Endometrial microvascular endothelial cells (primary cell): ENCODE data around the gene HAP1. TPM values are rescaled to one million over a fixed set of nuclear protein-coding genes. Genes with fewer than 3 reads are reported as not detected.
"Not testable (repeated sequence)": the region's sequence is repeated elsewhere in the genome, so short reads cannot be mapped to it uniquely, and the experiment has no call there.

Source experiments
- in situ Hi-C: cut with HindIII; loops from 2 replicates; pipeline ENCODE4 v1.10.0; 2017; ENCODE audit warnings: low sequenced_read_pairs, low pct_unique_long_range_greater_than_20kb; ENCODE audit errors: inconsistent ontology term
- total RNA-seq: library from RNA; depleted of rRNA; stranded (reverse); fragments of >200 nt; gene quantifications from one replicate; pipeline ENCODE4 v1.2.3, GENCODE V29; 2015; ENCODE audit errors: inconsistent ontology term

Gene HAP1
- total RNA-seq, 1 donor from 2014 or later = under 0.01 TPM

DNA sequence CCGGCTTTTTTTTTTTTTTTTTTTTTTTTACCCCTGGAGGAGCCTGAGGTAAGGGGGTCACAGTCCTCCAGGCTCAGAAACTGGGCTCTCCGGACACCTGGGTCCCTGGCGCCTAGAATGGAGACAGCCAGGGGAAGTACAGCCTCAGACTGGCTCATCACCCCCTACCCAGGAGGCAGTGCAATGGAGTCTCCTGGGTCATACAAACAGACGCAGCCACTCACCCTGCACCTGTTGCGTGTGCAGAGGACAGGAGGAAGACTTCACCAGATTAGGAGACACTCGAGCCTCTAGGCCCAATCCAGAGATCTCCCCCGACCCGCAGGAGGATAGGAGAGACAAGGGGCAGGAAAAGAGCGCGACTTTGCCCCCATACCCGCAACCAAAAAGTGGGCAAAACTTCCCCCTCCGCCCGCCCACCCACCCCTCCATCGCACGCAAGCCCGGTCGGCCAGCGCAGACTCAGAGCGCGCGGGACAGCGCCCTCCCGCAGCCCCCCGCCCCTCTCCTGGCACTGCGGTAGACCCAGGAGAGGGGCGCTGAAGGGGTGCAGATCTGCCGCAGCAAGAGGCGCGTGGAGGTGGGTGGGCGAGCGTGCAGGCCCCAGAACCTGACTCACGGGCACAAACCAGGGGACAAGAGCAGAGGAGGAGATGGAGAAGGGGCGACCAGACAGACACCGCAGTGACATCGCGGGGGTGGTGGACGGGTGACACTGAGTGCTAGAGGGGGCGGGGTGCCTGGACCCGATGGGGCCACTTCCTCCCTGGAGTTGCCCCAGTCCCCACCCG lies 900 bp downstream of the HAP1 start:
- in situ Hi-C loops = no loop called here

GRCh38 chr17:41731836-41732235 lies 2.6 kb downstream of the HAP1 start:
- in situ Hi-C loops = no loop called here

DNA sequence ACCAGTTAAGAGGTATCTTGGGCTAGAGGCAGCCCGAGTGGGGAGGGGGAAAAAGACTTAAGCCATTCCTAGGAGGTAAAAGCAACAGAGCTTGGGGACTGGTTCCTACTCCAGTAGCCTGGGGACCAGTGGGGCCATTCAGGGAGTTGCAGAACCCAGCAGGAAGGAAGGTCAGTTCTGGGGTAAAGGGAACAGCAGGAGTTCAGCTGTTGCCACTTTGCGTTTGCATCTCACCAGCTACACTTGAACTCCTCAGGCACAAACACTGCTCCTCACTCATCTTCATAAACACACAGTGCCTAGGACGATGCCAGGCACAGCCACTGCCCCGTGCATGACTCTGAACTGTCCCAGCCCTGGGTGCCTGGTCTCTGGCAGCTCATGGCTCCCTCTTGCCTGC lies 4.0 kb downstream of the HAP1 start:
- in situ Hi-C loops = no loop called here

- in situ Hi-C loops = loop anchor here (10.0 kb wide), 1 partner anchor 77 kb away; no protein-coding TSS in a partner anchor
These were observed 6.4 kb downstream of the HAP1 start for GRCh38 chr17:41728056-41728455.

GRCh38 chr17:41725134-41725533 lies 9.3 kb downstream of the HAP1 start:
- in situ Hi-C loops = loop anchor here (10.0 kb wide), 1 partner anchor 80 kb away; no protein-coding TSS in a partner anchor

GRCh38 chr17:41724476-41725050 lies 9.9 kb downstream of the HAP1 start:
- in situ Hi-C loops = loop anchor here (10.0 kb wide), 1 partner anchor 80 kb away; no protein-coding TSS in a partner anchor

- in situ Hi-C loops = loop anchor here (10.0 kb wide), 1 partner anchor 81 kb away; no protein-coding TSS in a partner anchor
These were observed 10.5 kb downstream of the HAP1 start for GRCh38 chr17:41723801-41724475.

- in situ Hi-C loops = loop anchor here (10.0 kb wide), 1 partner anchor 83 kb away; no protein-coding TSS in a partner anchor
These were observed 12.2 kb downstream of the HAP1 start for GRCh38 chr17:41722231-41722630.

- in situ Hi-C loops = no loop called here
These were observed 16.2 kb downstream of the HAP1 start for GRCh38 chr17:41718287-41718645.

GRCh38 chr17:41717408-41718286 lies 16.8 kb downstream of the HAP1 start:
- in situ Hi-C loops = no loop called here

DNA sequence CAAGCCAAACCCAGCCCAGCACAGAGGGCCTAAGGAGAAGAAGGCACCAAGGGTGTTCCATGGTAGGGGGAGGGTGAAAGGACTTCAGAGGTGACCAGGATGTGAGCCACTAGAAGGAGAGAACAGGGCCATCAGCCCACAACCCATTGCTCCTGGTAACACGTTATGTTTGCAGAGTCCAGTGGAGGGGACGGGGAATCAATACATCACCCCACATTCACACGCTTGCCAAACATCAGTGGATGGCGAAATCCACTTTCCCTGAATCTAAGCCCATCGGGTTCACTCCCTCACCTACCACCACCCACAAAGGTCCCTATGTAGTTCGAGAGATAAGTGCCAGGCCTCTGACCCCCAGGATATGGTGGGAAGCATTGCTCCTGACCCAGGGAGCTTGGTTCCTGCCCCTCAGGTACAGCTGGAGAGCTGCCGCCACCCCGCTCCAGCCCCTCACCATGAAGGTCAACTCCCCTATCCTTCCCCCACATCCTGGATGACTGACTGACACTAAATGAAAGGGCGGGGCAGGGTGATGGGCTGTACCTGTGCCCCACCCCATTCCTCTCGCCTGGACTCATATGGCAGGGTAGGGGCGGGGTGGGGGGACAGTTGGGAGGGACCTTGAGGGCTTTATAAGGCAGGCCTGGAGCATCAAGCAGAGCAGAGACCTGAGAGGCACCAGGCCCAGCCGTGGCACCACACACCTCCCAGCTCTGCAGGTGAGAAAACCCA lies 22.6 kb downstream of the HAP1 start, which contains the start of gene GAST:
GAST (plus strand) TSS at position 663 of the 732 bp plus-strand sequence. CDS start 3,106 bp downstream, outside the sequence.
- in situ Hi-C loops = no loop called here

DNA sequence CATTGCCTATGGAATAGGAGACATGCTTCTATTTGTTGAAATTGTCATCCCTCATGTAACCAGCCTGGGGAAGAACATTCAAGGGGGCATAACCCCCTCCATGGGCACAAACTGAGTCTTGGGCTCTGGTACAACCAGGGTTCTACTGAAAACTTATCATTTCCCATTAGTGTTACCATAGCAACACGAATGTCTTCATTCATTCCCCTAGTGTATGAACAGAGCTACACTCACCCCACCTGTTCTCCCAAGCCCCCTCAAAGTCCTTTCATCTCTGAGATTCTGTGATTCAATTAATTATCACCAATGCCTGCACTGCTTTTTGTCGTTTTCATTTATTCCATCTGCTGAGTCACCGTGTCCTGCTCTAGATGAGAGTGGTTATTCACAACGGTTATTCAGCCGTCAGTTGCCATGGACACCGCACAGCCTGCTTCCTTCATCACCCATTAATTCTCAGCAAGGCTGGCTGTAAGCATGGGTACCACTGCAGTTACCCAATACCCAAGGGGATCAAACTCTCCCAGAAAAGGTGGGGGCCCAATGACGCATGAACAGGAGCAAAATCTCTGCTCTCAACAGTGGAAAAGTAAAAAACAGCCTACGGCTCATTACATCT lies 23.9 kb downstream of the HAP1 start:
- in situ Hi-C loops = no loop called here

DNA sequence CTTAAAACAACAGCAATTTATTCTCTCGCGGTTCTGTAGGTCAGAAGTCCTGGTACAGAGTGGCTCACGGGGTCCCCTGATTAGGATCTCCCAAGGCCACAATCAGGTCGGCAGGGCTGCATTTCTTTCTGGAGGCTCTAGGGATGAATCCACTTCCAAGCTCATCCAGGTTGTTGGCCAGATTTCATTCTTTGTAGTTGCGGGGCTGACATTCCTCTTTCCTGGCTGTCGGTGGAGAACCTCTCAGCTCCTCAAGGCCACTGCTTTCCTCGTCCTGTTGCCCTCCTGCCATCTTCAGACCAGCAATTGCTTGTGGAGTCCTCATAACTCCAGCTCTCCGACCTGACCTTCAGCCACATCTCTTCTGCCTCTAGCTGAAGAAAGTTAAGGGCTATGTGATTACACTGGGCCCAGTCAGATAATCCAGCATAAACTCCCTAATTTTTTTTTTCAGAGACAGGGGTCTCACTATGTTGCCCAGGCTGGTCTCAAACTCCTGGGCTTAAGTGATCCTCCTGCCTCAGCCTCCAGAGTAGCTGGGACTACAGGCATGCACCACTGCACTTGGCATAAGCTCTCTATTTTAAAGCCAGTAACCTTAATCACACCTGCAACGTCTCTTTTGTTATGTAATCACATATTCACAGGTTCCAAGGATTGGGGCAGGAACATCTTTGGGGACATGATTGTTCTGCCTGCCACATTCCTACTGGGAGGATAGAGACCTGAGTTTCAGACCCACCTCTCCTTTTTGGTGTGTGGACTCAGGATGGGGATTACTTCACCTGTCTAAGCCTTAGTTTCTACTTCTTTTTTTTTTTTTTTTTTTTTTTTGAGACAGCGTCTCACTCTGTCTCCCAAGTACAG lies 26.4 kb downstream of the HAP1 start:
- in situ Hi-C loops = no loop called here

GRCh38 chr17:41705271-41705991 lies 29.0 kb downstream of the HAP1 start:
- in situ Hi-C loops = no loop called here

DNA sequence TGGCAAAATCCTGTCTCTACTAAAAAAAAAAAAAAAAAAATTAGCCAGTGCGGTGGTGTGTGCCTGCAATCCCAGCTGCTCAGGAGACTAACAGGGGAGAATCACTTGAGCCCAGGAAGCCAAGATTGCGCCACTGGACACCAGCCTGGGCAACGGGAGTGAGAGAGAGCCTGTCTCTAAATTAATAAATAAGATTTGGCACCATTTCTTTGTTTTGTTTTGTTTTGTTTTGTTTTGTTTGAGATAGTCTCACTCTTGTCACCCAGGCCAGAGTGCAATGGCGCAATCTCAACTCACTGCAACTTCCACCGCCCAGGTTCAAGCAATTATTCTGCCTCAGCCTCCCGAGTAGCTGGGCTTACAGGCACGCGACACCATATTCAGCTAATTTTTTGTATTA lies 31.7 kb downstream of the HAP1 start:
- in situ Hi-C loops = no loop called here

GRCh38 chr17:41700843-41701242 lies 33.6 kb downstream of the HAP1 start:
- in situ Hi-C loops = not testable (repeated sequence)
